IMR-90 (cell line): Measurements from ENCODE around the gene FAM20C. TPM values are rescaled to one million over a fixed set of nuclear protein-coding genes. Genes with fewer than 3 reads are reported as not detected.

Experiments
- ATAC-seq: fragments of 200-7000 bp; cut with Tn5 transposase; 2 replicates; pipeline ENCODE4 v1.9.1; 2020; ENCODE audit warnings: low read depth, mild to moderate bottlenecking, moderate library complexity
- BruUV-seq: library from RNA; stranded (reverse); fragments of 400-500 nt; replicated peaks from 2 replicates; lab custom pipeline; 2021; lab: Mats Ljungman, UMichigan
- CTCF ChIA-PET: fragments of 300-600 bp; formaldehyde crosslinking; extraction: SDS; loops from one replicate; lab custom pipeline; 2021; ENCODE audit warnings: antibody characterized with exemption; lab: Yijun Ruan, JAX
- POLR2A ChIA-PET: fragments of 300-600 bp; sonication (Branson Sonifier 250); formaldehyde crosslinking; loops from one replicate; lab custom pipeline; 2022; ENCODE audit warnings: antibody characterized with exemption; ENCODE audit not compliant: unreplicated experiment; lab: Charles Lee
- DNase-seq: peaks from one replicate; pipeline ENCODE4 v3.0.0; 2013
- H2AFZ ChIP-seq: replicated peaks from 2 replicates; pipeline ENCODE3; 2013; ENCODE audit warnings: low read length, mild to moderate bottlenecking; ENCODE audit not compliant: poor library complexity
- H2AK5ac ChIP-seq: 2 replicates; pipeline ENCODE4 v1.6.1; 2013; ENCODE audit warnings: low read depth, low read length, inconsistent platforms
- H2AK9ac ChIP-seq: replicated peaks from 2 replicates; pipeline ENCODE3; 2013; ENCODE audit warnings: mild to moderate bottlenecking, low read depth, low read length, moderate library complexity; ENCODE audit not compliant: poor library complexity
- H2BK120ac ChIP-seq: 2 replicates; pipeline ENCODE4 v1.6.1; 2013; ENCODE audit warnings: low read depth, low read length, inconsistent platforms
- H2BK15ac ChIP-seq: 3 replicates; pipeline ENCODE4 v1.6.1; 2013; ENCODE audit warnings: low read depth, low read length, inconsistent platforms
- H2BK20ac ChIP-seq: 2 replicates; pipeline ENCODE4 v1.6.1; 2013; ENCODE audit warnings: low read depth, mild to moderate bottlenecking, inconsistent platforms, low read length, moderate library complexity
- H2BK5ac ChIP-seq: 2 replicates; pipeline ENCODE4 v1.6.1; 2013; ENCODE audit warnings: mild to moderate bottlenecking, low read depth, low read length, inconsistent platforms; ENCODE audit not compliant: poor library complexity, severe bottlenecking
- H3K14ac ChIP-seq: replicated peaks from 2 replicates; pipeline ENCODE4 v1.6.1; 2013; ENCODE audit warnings: low read depth, low read length, inconsistent platforms
- H3K18ac ChIP-seq: 2 replicates; pipeline ENCODE4 v1.6.1; 2013; ENCODE audit warnings: low read depth, low read length, control low read depth
- H3K23ac ChIP-seq: 2 replicates; pipeline ENCODE4 v1.6.1; 2013; ENCODE audit warnings: low read depth, low read length, inconsistent platforms
- H3K27ac ChIP-seq: 2 replicates; pipeline ENCODE4 v1.5.1; 2013; ENCODE audit warnings: mild to moderate bottlenecking, control low read depth, low read length; ENCODE audit not compliant: insufficient read depth
- H3K27me3 ChIP-seq: 2 replicates; pipeline ENCODE4 v1.6.1; 2013; ENCODE audit warnings: low read length; ENCODE audit not compliant: control insufficient read depth, insufficient read depth
- H3K36me3 ChIP-seq: 2 replicates; pipeline ENCODE4 v1.6.1; 2013; ENCODE audit warnings: low read length, mixed read lengths; ENCODE audit not compliant: control insufficient read depth, insufficient read depth
- H3K4ac ChIP-seq: 2 replicates; pipeline ENCODE4 v1.6.1; 2013; ENCODE audit warnings: low read depth, low read length, inconsistent platforms
- H3K4me1 ChIP-seq: 2 replicates; pipeline ENCODE4 v1.6.1; 2013; ENCODE audit warnings: low read length, mixed read lengths; ENCODE audit not compliant: control insufficient read depth, insufficient read depth
- H3K4me2 ChIP-seq: 2 replicates; pipeline ENCODE4 v1.6.1; 2013; ENCODE audit warnings: low read depth, mild to moderate bottlenecking, control low read depth, low read length, moderate library complexity
- H3K4me3 ChIP-seq: 2 replicates; pipeline ENCODE4 v1.5.1; 2013; ENCODE audit warnings: low read depth, mild to moderate bottlenecking, control low read depth, low read length, moderate library complexity; ENCODE audit not compliant: insufficient read depth
- H3K56ac ChIP-seq: 2 replicates; pipeline ENCODE4 v1.6.1; 2013; ENCODE audit warnings: low read length, inconsistent platforms; ENCODE audit not compliant: insufficient read depth; ENCODE audit errors: extremely low read depth
- H3K79me1 ChIP-seq, 2 experiments: 2 replicates each; pipeline ENCODE4 v1.6.1; 2013; ENCODE audit warnings: low read length in 2 of 2, inconsistent platforms in 1 of 2, low read depth in 1 of 2
- H3K9ac ChIP-seq: 2 replicates; pipeline ENCODE4 v1.6.1; 2013; ENCODE audit warnings: low read depth, low read length, control low read depth
- H3K9me1 ChIP-seq: 2 replicates; pipeline ENCODE4 v1.6.1; 2013; ENCODE audit warnings: low read length, inconsistent platforms; ENCODE audit not compliant: insufficient read depth
- H3K9me3 ChIP-seq: 2 replicates; pipeline ENCODE4 v1.6.1; 2013; ENCODE audit warnings: low read length; ENCODE audit not compliant: control insufficient read depth, insufficient read depth
- H4K20me1 ChIP-seq: 2 replicates; pipeline ENCODE4 v1.6.1; 2013; ENCODE audit warnings: low read length, inconsistent platforms; ENCODE audit not compliant: insufficient read depth
- H4K5ac ChIP-seq: 2 replicates; pipeline ENCODE4 v1.6.1; 2013; ENCODE audit warnings: mild to moderate bottlenecking, low read depth, low read length, control low read depth
- H4K8ac ChIP-seq, 2 experiments: 2 replicates each; pipeline ENCODE4 v1.6.1; 2013; ENCODE audit warnings: low read depth in 2 of 2, low read length in 2 of 2, control low read depth in 1 of 2, inconsistent platforms in 1 of 2
- H4K91ac ChIP-seq: 2 replicates; pipeline ENCODE4 v1.6.1; 2013; ENCODE audit warnings: low read depth, low read length, inconsistent platforms; ENCODE audit not compliant: insufficient read depth
- BHLHE40 ChIP-seq: fragments of 150-350 bp; IDR thresholded peaks from 2 replicates; pipeline ENCODE4 v1.6.1; 2016; ENCODE audit warnings: mild to moderate bottlenecking, low read depth, low read length
- CEBPB ChIP-seq: IDR thresholded peaks from 2 replicates; pipeline ENCODE4 v1.6.1; 2012; ENCODE audit warnings: low read depth, low read length, improper control_type of control experiment
- CHD1 ChIP-seq: IDR thresholded peaks from 2 replicates; pipeline ENCODE4 v1.6.1; 2012; ENCODE audit warnings: low read depth, low read length, improper control_type of control experiment
- ELK1 ChIP-seq: fragments of 150-350 bp; IDR thresholded peaks from 2 replicates; pipeline ENCODE4 v1.6.1; 2016; ENCODE audit warnings: low read depth, mild to moderate bottlenecking, low read length, moderate library complexity, borderline replicate concordance
- FOS ChIP-seq: fragments of 150-350 bp; IDR thresholded peaks from 2 replicates; pipeline ENCODE4 v1.6.1; 2016; ENCODE audit warnings: low read depth, low read length
- MAFK ChIP-seq: IDR thresholded peaks from 2 replicates; pipeline ENCODE4 v1.6.1; 2012; ENCODE audit warnings: low read depth, low read length, improper control_type of control experiment
- MAZ ChIP-seq: IDR thresholded peaks from 2 replicates; pipeline ENCODE4 v1.6.1; 2012; ENCODE audit warnings: low read depth, mild to moderate bottlenecking, low read length, improper control_type of control experiment, moderate library complexity, borderline replicate concordance
- MXI1 ChIP-seq: IDR thresholded peaks from 2 replicates; pipeline ENCODE4 v1.6.1; 2012; ENCODE audit warnings: low read depth, mild to moderate bottlenecking, low read length, moderate library complexity, borderline replicate concordance
- NFE2L2 ChIP-seq: fragments of 150-350 bp; IDR thresholded peaks from 2 replicates; pipeline ENCODE4 v1.6.1; 2016; ENCODE audit warnings: low read depth, mild to moderate bottlenecking, low read length
- POLR2A ChIP-seq: IDR thresholded peaks from 2 replicates; pipeline ENCODE4 v1.6.1; 2012; ENCODE audit warnings: mild to moderate bottlenecking, low read depth, low read length
- RAD21 ChIP-seq: IDR thresholded peaks from 2 replicates; pipeline ENCODE4 v1.6.1; 2012; ENCODE audit warnings: low read length, improper control_type of control experiment
- RCOR1 ChIP-seq: IDR thresholded peaks from 2 replicates; pipeline ENCODE4 v1.6.1; 2012; ENCODE audit warnings: mild to moderate bottlenecking, low read length, improper control_type of control experiment; ENCODE audit not compliant: insufficient replicate concordance
- RFX5 ChIP-seq: IDR thresholded peaks from 2 replicates; pipeline ENCODE4 v1.8.0; 2012; ENCODE audit warnings: low read depth, mild to moderate bottlenecking, low read length, moderate library complexity
- SMC3 ChIP-seq: fragments of 150-350 bp; IDR thresholded peaks from 2 replicates; pipeline ENCODE4 v1.6.1; 2016; ENCODE audit warnings: low read depth, mild to moderate bottlenecking, antibody characterized with exemption, low read length, moderate library complexity
- WGBS, 2 experiments: methylation state at CpG; one replicate each; pipeline versions ENCODE4 v1.1.5 to v1.1.7; 2013; ENCODE audit warnings: missing lambda C conversion rate in 2 of 2; ENCODE audit not compliant: insufficient read length in 1 of 2; ENCODE audit errors: extremely low coverage in 2 of 2; 5-methylcytosine and 5-hydroxymethylcytosine counted together
- dilution Hi-C: fragments of 300-500 bp; cut with HindIII; formaldehyde crosslinking; loops from one replicate; pipeline ENCODE4 v1.14.3; 2018; ENCODE audit warnings: low sequenced_read_pairs; ENCODE audit not compliant: unreplicated experiment
- in situ Hi-C: fragments of 300-500 bp; cut with MboI; formaldehyde crosslinking; loops from 3 replicates; pipeline ENCODE4 v1.14.3; 2019; ENCODE audit warnings: low sequenced_read_pairs, inconsistent platforms, mixed read lengths
- intact Hi-C: fragments of 100-400 bp; cut with micrococcal nuclease; formaldehyde crosslinking; loops from 2 replicates; pipeline ENCODE4 v1.10.0; 2022
- polyA plus RNA-seq, 3 experiments: library from polyadenylated mRNA; depleted of rRNA; stranded (reverse); fragments of >200 nt; gene quantifications; 2 replicates each; pipeline ENCODE4 v1.2.3, GENCODE V29; 2012; ENCODE audit warnings: low replicate concordance in 1 of 3
- total RNA-seq: library from RNA; depleted of rRNA; stranded (reverse); fragments of >200 nt; gene quantifications from 2 replicates; pipeline ENCODE4 v1.2.3, GENCODE V29; 2012
- TF ChIP-seq, protein P1 (sequence below): conservative IDR thresholded peaks from 2 replicates; pipeline ENCODE4 v1.5.1; 2012; ENCODE audit warnings: mild to moderate bottlenecking, low read depth, low read length, improper control_type of control experiment
- TF ChIP-seq, protein P2 (sequence below): fragments of 150-350 bp; IDR thresholded peaks from 2 replicates; pipeline ENCODE4 v1.6.1; 2017; ENCODE audit warnings: mild to moderate bottlenecking, antibody characterized with exemption, low read length, low read depth

Gene FAM20C
- total and polyA plus RNA-seq, 2 of the 4 experiments (the other 2 are of a cell fraction) = 7.7 to 36.6 TPM

- H3K9me3 ChIP-seq = no peaks in the 10 kb centered on the region
- no peak overlapping the region for H3K4ac ChIP-seq
- no peak overlapping the region for H3K4me2 ChIP-seq
- H3K4me1 ChIP-seq = peaks cover 2% of the 10 kb centered on the region; the same call in 1 of the 2 replicates
- no peak overlapping the region for H2BK5ac ChIP-seq
- H3K27ac ChIP-seq = no peak overlapping the region
- ChIA-PET CTCF (no interaction called here), POLR2A (no interaction called here)
- H3K14ac ChIP-seq = no peak overlapping the region
- H3K9me1 ChIP-seq = no peaks in the 10 kb centered on the region
- no peak overlapping the region for H2AK5ac ChIP-seq
- H2BK120ac ChIP-seq = no peak overlapping the region
- no peak overlapping the region for H2BK20ac ChIP-seq
- BruUV-seq = no TSS peak
- no peak overlapping the region for H2AK9ac ChIP-seq
- no peak for TF ChIP-seq RFX5
- TF ChIP-seq, protein P1, sequence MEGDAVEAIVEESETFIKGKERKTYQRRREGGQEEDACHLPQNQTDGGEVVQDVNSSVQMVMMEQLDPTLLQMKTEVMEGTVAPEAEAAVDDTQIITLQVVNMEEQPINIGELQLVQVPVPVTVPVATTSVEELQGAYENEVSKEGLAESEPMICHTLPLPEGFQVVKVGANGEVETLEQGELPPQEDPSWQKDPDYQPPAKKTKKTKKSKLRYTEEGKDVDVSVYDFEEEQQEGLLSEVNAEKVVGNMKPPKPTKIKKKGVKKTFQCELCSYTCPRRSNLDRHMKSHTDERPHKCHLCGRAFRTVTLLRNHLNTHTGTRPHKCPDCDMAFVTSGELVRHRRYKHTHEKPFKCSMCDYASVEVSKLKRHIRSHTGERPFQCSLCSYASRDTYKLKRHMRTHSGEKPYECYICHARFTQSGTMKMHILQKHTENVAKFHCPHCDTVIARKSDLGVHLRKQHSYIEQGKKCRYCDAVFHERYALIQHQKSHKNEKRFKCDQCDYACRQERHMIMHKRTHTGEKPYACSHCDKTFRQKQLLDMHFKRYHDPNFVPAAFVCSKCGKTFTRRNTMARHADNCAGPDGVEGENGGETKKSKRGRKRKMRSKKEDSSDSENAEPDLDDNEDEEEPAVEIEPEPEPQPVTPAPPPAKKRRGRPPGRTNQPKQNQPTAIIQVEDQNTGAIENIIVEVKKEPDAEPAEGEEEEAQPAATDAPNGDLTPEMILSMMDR = no peak
- no peak for TF ChIP-seq CHD1
- no peak for TF ChIP-seq POLR2A
- TF ChIP-seq SMC3 = no peak
- TF ChIP-seq RCOR1 = no peak
- no peak for TF ChIP-seq ELK1
- no peak for TF ChIP-seq MAFK
- no peak for TF ChIP-seq RAD21
- no peak for TF ChIP-seq FOS
- TF ChIP-seq, protein P2, sequence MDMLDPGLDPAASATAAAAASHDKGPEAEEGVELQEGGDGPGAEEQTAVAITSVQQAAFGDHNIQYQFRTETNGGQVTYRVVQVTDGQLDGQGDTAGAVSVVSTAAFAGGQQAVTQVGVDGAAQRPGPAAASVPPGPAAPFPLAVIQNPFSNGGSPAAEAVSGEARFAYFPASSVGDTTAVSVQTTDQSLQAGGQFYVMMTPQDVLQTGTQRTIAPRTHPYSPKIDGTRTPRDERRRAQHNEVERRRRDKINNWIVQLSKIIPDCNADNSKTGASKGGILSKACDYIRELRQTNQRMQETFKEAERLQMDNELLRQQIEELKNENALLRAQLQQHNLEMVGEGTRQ = no peak
- TF ChIP-seq BHLHE40 = no peak
- TF ChIP-seq CEBPB = no peak
- no peak for TF ChIP-seq NFE2L2
- TF ChIP-seq MXI1 = no peak
- no peak for TF ChIP-seq MAZ
- no peaks in the 10 kb centered on the region for H3K79me1 ChIP-seq
- no peak overlapping the region for H3K4me3 ChIP-seq
- no peak overlapping the region for H3K18ac ChIP-seq
- DNase-seq = no peak
- no peaks in the 10 kb centered on the region for H4K20me1 ChIP-seq
- H2BK15ac ChIP-seq = no peak overlapping the region
- dilution Hi-C loops (no loop called here), intact Hi-C loops (no loop called here), in situ Hi-C loops (no loop called here)
- H4K8ac ChIP-seq = no peak overlapping the region
- 93% methylated on average over 9 of the region's 16 CpGs; no CpG with 5 or more reads in 1 of the 2 experiments for WGBS, 2 experiments
- no peaks in the 10 kb centered on the region for H3K36me3 ChIP-seq
- no peak overlapping the region for H3K9ac ChIP-seq
- peaks cover 16% of the 10 kb centered on the region for H3K27me3 ChIP-seq
- no peak overlapping the region for H2AFZ ChIP-seq
- H3K23ac ChIP-seq = no peak overlapping the region
- H4K91ac ChIP-seq = no peak overlapping the region
- H4K5ac ChIP-seq = no peak overlapping the region
- no peak overlapping the region for H3K56ac ChIP-seq
- no peak for ATAC-seq
These were observed 10.6 kb upstream of the FAM20C start for GRCh38 chr7:181738-182137.
